Stimulated activated effector memory CD8-positive, alpha-beta T cell treated with anti-CD3 and anti-CD28 coated beads, Interleukin-12 subunit alpha, Interleukin-12 subunit beta, amount 100 ng/mL, for 72 hours (primary cell): ENCODE data around the gene MMP7.

ENCODE experiments used
- ATAC-seq: fragments of 150-1000 bp; cut with Tn5 transposase; 2 replicates; pipeline ENCODE4 v1.10.0; 2021
- DNase-seq, 2 donors: peaks; one replicate each; pipeline ENCODE4 v3.0.0; 2021 to 2022; ENCODE audit warnings: low spot score in 2 of 2
- H3K27ac Mint-ChIP-seq: one replicate; pipeline ENCODE4 v1.8.0; 2022; ENCODE audit warnings: mild to moderate bottlenecking, mixed read lengths
- H3K36me3 Mint-ChIP-seq: one replicate; pipeline ENCODE4 v1.8.0; 2022; ENCODE audit warnings: mild to moderate bottlenecking, mixed read lengths
- H3K4me1 Mint-ChIP-seq: one replicate; pipeline ENCODE4 v1.8.0; 2022; ENCODE audit warnings: mixed read lengths
- H3K4me3 Mint-ChIP-seq: one replicate; pipeline ENCODE4 v1.8.0; 2022; ENCODE audit warnings: mild to moderate bottlenecking, mixed read lengths
- H3K9me3 Mint-ChIP-seq: one replicate; pipeline ENCODE4 v1.8.0; 2022; ENCODE audit warnings: mixed read lengths

Gene MMP7

DNA sequence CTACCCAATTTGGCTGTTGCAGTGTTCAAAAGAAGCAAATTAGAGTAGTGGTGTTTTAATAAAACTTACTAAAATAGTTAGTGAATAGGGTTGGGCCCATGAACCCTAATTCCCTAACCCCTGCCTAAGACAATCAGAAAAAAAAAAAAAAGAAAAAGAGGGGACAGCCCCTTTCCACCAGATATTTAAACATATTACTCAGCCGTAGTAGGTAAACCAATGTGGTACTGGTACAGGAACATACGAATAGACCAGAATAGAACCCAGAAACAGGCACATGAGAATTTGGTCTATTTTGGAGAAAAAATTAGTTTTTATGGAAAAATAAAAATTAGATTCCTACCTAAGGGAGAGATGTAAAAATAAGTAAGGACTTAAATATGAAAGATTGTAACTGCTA is 38.6 kb downstream of the MMP7 start:
- H3K4me3 Mint-ChIP-seq = no peak overlapping the region
- no peaks in the 10 kb centered on the region for H3K9me3 Mint-ChIP-seq
- peaks cover 32% of the 10 kb centered on the region for H3K4me1 Mint-ChIP-seq
- DNase-seq = no peak
- ATAC-seq = peak; percentile 49
- no peak overlapping the region for H3K27ac Mint-ChIP-seq
- no peaks in the 10 kb centered on the region for H3K36me3 Mint-ChIP-seq

DNA sequence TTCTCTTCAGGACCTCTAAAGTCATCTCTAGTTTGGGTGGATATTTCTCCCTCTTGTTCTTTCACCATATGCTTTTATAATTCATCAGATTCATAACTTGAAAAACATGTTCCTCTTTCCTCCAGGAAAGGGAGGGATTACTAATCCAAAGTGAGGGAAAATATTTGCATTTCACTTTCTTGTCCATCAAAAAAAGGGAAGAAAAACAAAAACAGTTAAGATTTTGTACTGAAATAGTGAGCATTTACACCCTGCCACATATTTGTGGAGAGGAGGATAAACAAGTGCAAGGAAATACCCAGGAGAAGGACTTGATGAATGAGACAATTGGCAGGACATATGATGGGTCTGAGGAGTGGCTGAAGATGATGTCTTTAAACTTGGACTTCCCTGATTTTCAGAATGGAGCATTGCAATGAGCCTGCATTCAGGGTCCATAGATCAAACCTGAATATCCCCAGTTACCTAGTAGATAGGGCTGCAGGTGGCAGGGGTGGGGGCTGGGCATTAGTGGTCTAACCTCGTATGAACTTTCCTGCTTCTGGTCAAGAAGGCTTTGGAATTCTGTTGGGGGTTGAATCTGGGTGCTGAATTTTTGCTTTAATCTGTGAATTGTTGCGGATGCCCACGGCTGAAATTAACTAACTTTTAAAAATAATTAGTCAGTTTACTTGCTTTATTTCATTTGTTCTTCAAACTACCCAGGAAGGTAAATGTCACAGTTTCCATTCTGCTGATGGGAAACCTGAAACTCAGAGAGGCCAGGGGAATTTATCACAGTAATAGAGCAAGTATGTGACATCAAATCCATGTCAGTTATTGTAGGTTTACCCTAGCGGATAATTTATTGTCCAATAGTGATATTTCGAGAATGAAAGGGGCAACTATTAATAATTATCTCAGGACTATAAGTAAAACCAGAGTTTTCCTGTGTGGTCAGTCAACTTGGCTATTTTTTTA is 41.1 kb downstream of the MMP7 start:
- Mint-ChIP-seq H3K36me3 (no peaks in the 10 kb centered on the region), H3K27ac (no peak overlapping the region), H3K9me3 (no peaks in the 10 kb centered on the region), H3K4me1 (peaks cover 22% of the 10 kb centered on the region), H3K4me3 (no peak overlapping the region)
- ATAC-seq (no peak), DNase-seq (no peak)

DNA sequence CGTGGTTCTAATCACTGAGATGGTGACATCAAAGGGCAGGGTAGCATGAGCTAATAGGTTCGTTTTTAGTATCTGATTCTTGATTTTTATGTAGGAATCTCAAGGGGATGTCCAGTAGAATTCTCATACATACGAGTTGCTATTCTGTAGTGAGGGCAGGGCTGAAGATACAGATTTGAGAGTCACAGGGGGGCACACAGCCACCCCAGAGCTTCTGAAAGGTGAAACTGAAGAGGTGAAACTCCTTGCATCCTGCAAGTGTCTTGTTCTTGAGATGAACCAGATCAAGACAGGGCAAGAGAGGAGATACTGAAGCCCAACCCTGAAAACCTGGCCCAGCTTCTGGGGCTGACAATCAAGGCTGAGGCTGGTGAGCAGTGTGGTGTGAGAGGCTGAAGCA is 42.3 kb downstream of the MMP7 start:
- peak; percentile 74 for ATAC-seq
- Mint-ChIP-seq H3K4me1 (peaks cover 22% of the 10 kb centered on the region), H3K4me3 (peak overlapping the region; percentile 12), H3K27ac (peak overlapping the region; percentile 63), H3K36me3 (no peaks in the 10 kb centered on the region), H3K9me3 (no peaks in the 10 kb centered on the region)
- no peak for DNase-seq

DNA sequence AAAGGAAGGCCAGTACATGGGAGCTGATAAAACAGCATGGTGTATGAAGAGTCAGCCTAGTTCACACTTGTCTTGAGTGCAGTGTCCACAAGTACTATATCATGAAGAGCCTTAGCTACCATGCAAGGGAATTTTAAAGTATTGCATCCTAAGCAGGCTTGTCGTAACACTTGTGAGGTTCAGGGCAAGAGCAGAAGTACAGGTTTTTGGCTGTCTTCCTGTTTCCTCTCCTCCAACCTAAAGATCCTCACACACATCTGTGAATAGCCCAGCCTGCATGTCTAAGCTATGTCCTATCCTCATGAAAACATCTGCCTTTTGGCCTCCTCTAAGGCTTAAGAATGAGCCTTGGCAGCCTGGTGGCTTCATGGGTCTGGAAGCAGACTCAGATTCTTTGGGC is 43.3 kb downstream of the MMP7 start:
- ATAC-seq (no peak), DNase-seq (no peak)
- Mint-ChIP-seq H3K4me1 (peaks cover 22% of the 10 kb centered on the region), H3K9me3 (no peaks in the 10 kb centered on the region), H3K36me3 (no peaks in the 10 kb centered on the region), H3K27ac (no peak overlapping the region), H3K4me3 (no peak overlapping the region)

DNA sequence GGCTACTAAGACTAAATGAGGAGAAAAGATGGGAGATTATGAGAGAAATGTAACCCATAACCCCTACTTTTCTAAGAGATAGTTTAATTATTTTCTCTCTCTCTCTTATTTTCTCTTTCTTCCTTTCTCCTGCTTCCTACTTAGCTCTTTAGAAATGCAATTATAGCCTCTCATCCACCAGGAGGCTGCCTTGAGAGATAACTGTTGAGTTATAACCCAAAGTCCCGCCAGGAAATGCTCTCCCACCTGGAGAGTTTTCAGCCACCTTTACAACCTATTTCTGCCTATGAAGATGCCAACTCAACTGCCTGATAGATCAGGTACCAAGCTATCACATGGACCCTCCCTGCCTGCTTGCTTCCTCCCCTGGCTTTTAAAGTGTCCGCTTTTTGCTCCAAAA is 44.0 kb downstream of the MMP7 start:
- no peak for ATAC-seq
- H3K36me3 Mint-ChIP-seq = no peaks in the 10 kb centered on the region
- no peaks in the 10 kb centered on the region for H3K9me3 Mint-ChIP-seq
- H3K4me3 Mint-ChIP-seq = no peak overlapping the region
- DNase-seq = no peak
- peaks cover 22% of the 10 kb centered on the region for H3K4me1 Mint-ChIP-seq
- no peak overlapping the region for H3K27ac Mint-ChIP-seq

DNA sequence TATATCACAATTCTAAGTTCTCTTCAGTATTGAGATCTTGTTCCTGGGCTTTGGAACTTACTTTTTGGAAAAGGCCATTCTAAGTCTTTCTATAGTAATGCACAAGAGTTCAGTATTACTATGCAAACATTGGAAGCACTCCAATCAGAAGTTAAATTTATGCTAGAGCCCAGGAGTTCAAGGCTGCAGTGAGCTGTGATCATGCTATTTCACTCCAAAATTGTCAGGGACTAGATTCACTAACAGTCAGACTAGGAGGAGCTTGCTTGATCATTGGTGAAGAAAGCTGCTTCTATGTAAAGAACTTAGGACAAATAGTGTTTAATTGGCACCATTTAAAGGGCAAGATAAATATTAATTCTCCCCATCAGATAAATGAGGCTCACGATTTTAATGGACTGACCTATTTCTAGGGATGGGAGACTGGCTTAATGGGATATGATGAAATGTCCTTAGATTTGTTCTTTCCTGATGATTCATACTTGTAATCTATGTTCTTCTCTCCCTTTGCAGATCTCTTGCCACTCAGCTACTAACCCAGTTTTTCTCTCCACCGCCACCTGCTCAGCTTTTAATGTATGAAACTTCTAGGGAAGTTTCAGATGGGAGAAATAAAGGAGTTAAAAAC is 45.3 kb downstream of the MMP7 start:
- H3K4me3 Mint-ChIP-seq = no peak overlapping the region
- no peak for ATAC-seq

DNA sequence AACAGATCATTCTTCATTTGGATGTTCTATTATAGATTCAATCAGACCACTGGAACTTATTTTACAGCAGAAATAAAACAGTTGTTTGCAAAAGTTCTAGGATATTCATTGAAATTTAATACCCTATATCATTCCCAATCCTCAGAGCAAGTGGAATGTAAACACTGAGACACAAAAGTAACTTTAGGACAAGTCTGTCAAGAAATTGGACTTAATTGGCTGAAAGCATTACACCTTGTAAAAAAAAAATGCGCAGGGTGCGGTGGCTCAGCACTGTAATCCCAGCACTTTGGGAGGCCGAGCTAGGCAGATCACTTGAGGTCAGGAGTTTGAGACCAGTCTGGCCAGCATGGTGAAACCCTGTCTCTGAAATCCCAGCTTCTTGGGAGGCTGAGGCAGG is 48.1 kb downstream of the MMP7 start:
- no peak for ATAC-seq
- Mint-ChIP-seq H3K36me3 (no peaks in the 10 kb centered on the region), H3K9me3 (no peaks in the 10 kb centered on the region), H3K4me1 (peaks cover 16% of the 10 kb centered on the region), H3K4me3 (no peak overlapping the region), H3K27ac (no peak overlapping the region)
- DNase-seq = no peak

More for the DNA sequence above, 45.3 kb downstream of the MMP7 start:
- Mint-ChIP-seq H3K9me3 (no peaks in the 10 kb centered on the region), H3K36me3 (no peaks in the 10 kb centered on the region), H3K4me1 (peaks cover 22% of the 10 kb centered on the region), H3K27ac (no peak overlapping the region)
- no peak for DNase-seq

DNA sequence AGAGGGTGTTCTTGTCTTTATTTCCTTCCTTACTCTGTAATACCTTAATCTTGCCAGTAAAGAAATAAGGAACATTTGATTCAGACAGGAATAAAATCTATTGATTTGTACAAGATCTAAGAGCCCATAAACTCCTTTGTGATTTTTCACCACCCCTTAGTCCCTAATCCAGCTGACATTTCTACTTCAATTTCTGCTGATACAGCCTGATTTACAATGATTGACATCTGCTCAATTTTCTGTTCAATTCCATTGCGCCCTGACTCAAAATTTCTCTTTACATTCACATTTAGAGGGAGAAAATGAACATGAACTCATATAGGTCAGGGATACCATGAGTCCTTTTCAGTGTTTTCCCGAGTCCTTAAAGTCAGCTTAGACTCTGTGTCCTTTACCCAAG is 50.8 kb downstream of the MMP7 start:
- H3K4me1 Mint-ChIP-seq = peaks cover 33% of the 10 kb centered on the region
- H3K36me3 Mint-ChIP-seq = no peaks in the 10 kb centered on the region
- H3K4me3 Mint-ChIP-seq = no peak overlapping the region
- DNase-seq (no peak), ATAC-seq (no peak)
- H3K9me3 Mint-ChIP-seq = no peaks in the 10 kb centered on the region
- peak overlapping the region; percentile 5 for H3K27ac Mint-ChIP-seq

DNA sequence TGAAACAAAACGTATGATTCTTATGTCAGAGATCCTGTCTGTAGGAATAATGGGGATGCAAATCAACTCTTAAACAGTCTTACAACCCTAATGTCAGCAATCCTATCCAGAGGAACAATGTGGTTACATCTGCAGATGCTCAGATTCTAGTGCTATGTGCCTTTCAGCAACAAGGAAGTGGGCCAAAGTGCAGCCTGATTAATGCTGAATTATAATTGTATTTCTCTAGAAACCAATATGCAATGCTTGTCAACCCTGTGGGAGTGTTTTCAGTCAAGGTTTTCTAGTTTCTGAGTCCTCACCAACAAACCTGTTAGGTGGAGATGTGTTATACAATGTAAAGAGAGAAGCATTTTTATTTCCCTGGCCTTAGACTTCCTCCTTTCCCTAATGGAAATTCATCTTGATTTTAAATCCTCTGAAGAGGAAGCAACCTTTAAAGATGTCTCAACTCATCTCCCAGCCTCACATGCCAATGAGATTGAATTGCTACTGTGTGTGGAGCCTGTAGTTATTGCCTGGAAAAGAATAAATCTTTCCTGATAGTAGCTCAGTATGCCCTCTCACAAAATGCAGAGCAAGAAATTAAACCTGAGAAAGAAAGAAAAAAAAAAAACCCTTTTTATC is 51.8 kb downstream of the MMP7 start:
- Mint-ChIP-seq H3K27ac (peak overlapping the region; percentile 91), H3K9me3 (no peaks in the 10 kb centered on the region), H3K36me3 (no peaks in the 10 kb centered on the region), H3K4me1 (peaks cover 43% of the 10 kb centered on the region), H3K4me3 (no peak overlapping the region)
- peak in 1 of 2 donors; percentile 30 for DNase-seq
- ATAC-seq = no peak

DNA sequence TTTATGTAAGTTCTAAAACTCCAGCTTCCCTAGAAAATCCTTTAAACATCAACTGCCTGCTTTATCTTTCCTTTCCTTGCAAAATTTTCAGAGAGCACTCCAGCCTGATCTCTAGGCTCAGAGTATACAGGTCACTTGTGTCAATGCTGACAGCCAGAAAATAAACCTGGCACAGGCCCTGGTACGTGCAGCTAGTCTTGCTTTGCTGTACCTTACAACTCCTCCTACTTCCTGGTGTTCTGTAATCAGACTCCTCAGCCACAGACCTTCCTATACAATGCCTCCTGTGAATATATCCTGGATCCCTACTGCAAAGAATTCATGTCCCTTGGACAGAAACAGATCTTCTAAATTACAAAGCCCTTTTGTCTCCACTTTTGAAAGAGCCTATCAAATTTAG is 53.7 kb downstream of the MMP7 start:
- Mint-ChIP-seq H3K27ac (peak overlapping the region; percentile 91), H3K4me3 (peak overlapping the region; percentile 49), H3K36me3 (no peaks in the 10 kb centered on the region), H3K9me3 (no peaks in the 10 kb centered on the region), H3K4me1 (peaks cover 52% of the 10 kb centered on the region)
- no peak for DNase-seq
- peak; percentile 92 for ATAC-seq

DNA sequence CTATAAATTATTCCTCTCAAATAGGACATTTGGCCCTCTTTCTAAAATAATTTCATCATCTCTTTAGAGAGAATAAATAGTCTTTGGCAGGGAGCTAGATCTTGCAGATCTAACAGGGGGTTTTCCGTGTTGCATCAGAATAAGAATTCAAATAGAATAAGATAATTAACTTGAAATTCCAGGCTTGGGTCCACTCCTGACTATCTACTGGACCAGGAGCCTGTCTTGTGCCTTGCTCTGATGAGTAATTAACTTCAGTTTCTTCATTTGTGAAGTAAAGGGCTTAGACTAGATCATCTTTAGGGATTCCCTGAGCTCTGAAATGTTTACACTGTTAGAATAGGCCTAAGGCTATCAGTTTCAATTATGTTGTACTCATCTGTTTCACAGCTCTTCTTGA is 54.5 kb downstream of the MMP7 start:
- ATAC-seq = peak; percentile 53
- Mint-ChIP-seq H3K9me3 (no peaks in the 10 kb centered on the region), H3K27ac (peak overlapping the region; percentile 91), H3K36me3 (no peaks in the 10 kb centered on the region), H3K4me1 (peaks cover 55% of the 10 kb centered on the region), H3K4me3 (peak overlapping the region; percentile 49)
- DNase-seq = no peak

DNA sequence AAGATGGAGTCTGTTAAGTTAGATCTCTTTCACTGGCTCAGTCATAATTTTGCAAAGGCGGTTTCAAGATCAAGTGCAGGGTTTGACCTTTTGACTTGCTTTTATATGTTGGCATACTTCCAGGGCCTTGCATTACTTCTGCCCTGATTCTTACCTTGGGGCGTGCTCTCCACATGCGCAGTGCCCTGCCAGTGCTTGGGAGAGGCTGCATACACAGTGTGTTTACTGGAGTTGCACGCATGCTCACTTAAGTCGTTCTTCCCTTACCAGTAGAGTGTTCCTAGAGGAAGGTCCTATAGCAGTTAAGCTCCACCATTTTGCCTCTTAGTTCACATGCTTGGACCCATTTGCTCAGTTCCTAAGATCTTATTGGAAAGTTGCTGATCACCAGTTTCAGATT is 57.0 kb downstream of the MMP7 start:
- DNase-seq (no peak), ATAC-seq (no peak)
- Mint-ChIP-seq H3K9me3 (no peaks in the 10 kb centered on the region), H3K4me3 (no peak overlapping the region), H3K4me1 (peaks cover 64% of the 10 kb centered on the region), H3K27ac (peak overlapping the region; percentile 68), H3K36me3 (no peaks in the 10 kb centered on the region)

DNA sequence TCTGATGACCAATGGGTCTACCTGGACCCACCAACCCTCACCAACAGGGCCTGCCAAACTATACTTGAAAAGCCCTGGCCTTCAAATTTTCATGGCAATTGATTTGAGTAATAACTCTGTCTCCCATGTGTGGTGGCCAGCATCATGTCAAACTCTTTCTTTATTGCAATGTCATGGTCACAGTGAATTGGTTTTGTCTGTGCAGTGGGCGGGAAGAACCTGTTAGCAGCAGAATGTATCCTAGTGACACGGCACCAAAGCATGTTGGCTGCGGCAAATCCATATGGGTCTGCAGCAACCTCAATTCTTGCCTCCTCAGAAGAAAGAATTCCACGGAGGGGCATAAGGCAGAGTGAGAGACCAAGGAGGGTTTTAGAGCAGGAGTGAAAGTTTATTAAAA is 58.4 kb downstream of the MMP7 start:
- Mint-ChIP-seq H3K4me1 (peaks cover 50% of the 10 kb centered on the region), H3K4me3 (no peak overlapping the region), H3K27ac (no peak overlapping the region), H3K9me3 (no peaks in the 10 kb centered on the region), H3K36me3 (no peaks in the 10 kb centered on the region)
- no peak for ATAC-seq
- DNase-seq = no peak

DNA sequence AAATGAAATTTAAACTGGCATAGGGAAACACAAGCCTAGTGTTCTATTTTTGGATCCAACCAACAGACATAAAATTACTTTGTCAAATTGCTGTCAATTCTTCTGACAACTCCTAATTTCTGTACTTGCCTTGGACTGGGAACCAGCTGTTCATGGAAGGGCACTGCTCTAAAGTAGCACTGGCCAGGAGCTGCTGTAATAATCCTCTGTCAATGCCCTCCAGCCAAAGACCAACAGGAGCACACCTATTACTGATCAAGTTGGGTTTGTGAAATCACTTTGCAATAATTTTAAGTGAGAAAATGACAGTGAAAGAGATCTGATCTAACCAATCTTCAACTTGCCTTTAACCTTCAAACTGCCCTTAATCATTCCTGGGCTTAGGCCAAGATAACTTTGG is 59.1 kb downstream of the MMP7 start:
- DNase-seq (no peak), ATAC-seq (no peak)
- Mint-ChIP-seq H3K36me3 (no peaks in the 10 kb centered on the region), H3K9me3 (no peaks in the 10 kb centered on the region), H3K27ac (no peak overlapping the region), H3K4me1 (peaks cover 50% of the 10 kb centered on the region), H3K4me3 (no peak overlapping the region)
